HFF-Myc (cell line): Measurements from ENCODE around the gene HK3.

Experiments
- DNase-seq: peaks from one replicate; pipeline ENCODE4 v3.0.0-alpha.2; 2011; ENCODE audit warnings: low read depth; ENCODE audit errors: extremely low read depth
- H3K4me3 ChIP-seq: replicated peaks from 2 replicates; pipeline ENCODE4 v1.5.1; 2011; ENCODE audit warnings: low read depth, mild to moderate bottlenecking, control low read depth, low read length
- CTCF ChIP-seq: IDR thresholded peaks from 2 replicates; pipeline ENCODE4 v1.5.1; 2012; ENCODE audit warnings: mild to moderate bottlenecking, low read depth, low read length, control low read depth; ENCODE audit errors: missing control alignments

HK3 gene

GRCh38 chr5:176878906-176879662 is 20.1 kb downstream of the HK3 start:
- no peak for TF ChIP-seq CTCF
- H3K4me3 ChIP-seq, result no peak overlapping the region
- no peak for DNase-seq

GRCh38 chr5:176878463-176878862 is 20.7 kb downstream of the HK3 start:
- no peak overlapping the region for H3K4me3 ChIP-seq
- no peak for DNase-seq

GRCh38 chr5:176877793-176878331 is 21.3 kb downstream of the HK3 start:
- DNase-seq, result no peak
- no peak overlapping the region for H3K4me3 ChIP-seq
- no peak for TF ChIP-seq CTCF

More at GRCh38 chr5:176878463-176878862, 20.7 kb downstream of the HK3 start:
- TF ChIP-seq CTCF, result no peak

GRCh38 chr5:176876506-176877431 is 22.4 kb downstream of the HK3 start:
- no peak for TF ChIP-seq CTCF
- DNase-seq, result no peak
- no peak overlapping the region for H3K4me3 ChIP-seq

- DNase-seq, result no peak
- H3K4me3 ChIP-seq, result no peak overlapping the region
- TF ChIP-seq CTCF, result no peak
These were observed 23.2 kb downstream of the HK3 start for GRCh38 chr5:176875783-176876505.

- H3K4me3 ChIP-seq, result no peak overlapping the region
- DNase-seq, result no peak
- TF ChIP-seq CTCF, result no peak
These were observed 24.1 kb downstream of the HK3 start for GRCh38 chr5:176875014-176875550.
